Immature natural killer cell (primary cell): ENCODE data around the gene KYAT1. TPM values are rescaled to one million over a fixed set of nuclear protein-coding genes. Genes with fewer than 3 reads are reported as not detected.

Source experiments
- DNase-seq, 3 donors: peaks; one replicate each; pipeline ENCODE4 v3.0.0; 2022; ENCODE audit warnings: mixed read lengths in 1 of 3
- H3K27ac Mint-ChIP-seq, 6 donors: one replicate each; pipeline ENCODE4 v1.8.0; 2020; ENCODE audit warnings: mixed read lengths in 6 of 6, mild to moderate bottlenecking in 5 of 6, inconsistent platforms in 4 of 6, moderate library complexity in 3 of 6
- H3K27me3 Mint-ChIP-seq, 3 donors: one replicate each; pipeline ENCODE4 v1.8.0; 2020 to 2021; ENCODE audit warnings: low read depth in 3 of 3, mild to moderate bottlenecking in 3 of 3, mixed read lengths in 3 of 3, moderate library complexity in 3 of 3, inconsistent platforms in 1 of 3
- H3K36me3 Mint-ChIP-seq, 3 donors: one replicate each; pipeline ENCODE4 v1.8.0; 2020; ENCODE audit warnings: mixed read lengths in 3 of 3, inconsistent platforms in 2 of 3, mild to moderate bottlenecking in 2 of 3
- H3K4me1 Mint-ChIP-seq, 2 donors: one replicate each; pipeline ENCODE4 v1.8.0; 2020; ENCODE audit warnings: inconsistent platforms in 2 of 2, mild to moderate bottlenecking in 2 of 2, mixed read lengths in 2 of 2, moderate library complexity in 1 of 2
- H3K4me3 Mint-ChIP-seq, 5 donors: one replicate each; pipeline ENCODE4 v1.8.0; 2020; ENCODE audit warnings: mild to moderate bottlenecking in 5 of 5, mixed read lengths in 5 of 5, inconsistent platforms in 3 of 5, moderate library complexity in 3 of 5
- H3K9me3 Mint-ChIP-seq, 6 donors: one replicate each; pipeline ENCODE4 v1.8.0; 2020; ENCODE audit warnings: mild to moderate bottlenecking in 6 of 6, mixed read lengths in 6 of 6, inconsistent platforms in 4 of 6, moderate library complexity in 3 of 6
- polyA plus RNA-seq, 3 donors: library from polyadenylated mRNA; unstranded; fragments of 300-500 nt; fragmentation: Illumina TruSeq; gene quantifications; one replicate each; pipeline ENCODE4 v1.2.3, GENCODE V29; 2021

Gene KYAT1
- polyA plus RNA-seq, 3 donors from 2014 or later = 9.6 to 10.1 (median 10.0) TPM

GRCh38 chr9:128821584-128822406, 60.0 kb downstream of the KYAT1 start:
- peaks cover 14 to 18% of the 10 kb centered on the region in 2 donors for H3K4me1 Mint-ChIP-seq
- H3K9me3 Mint-ChIP-seq = no peaks in the 10 kb centered on the region
- no peak overlapping the region for H3K4me3 Mint-ChIP-seq
- H3K27ac Mint-ChIP-seq = no peak overlapping the region
- H3K27me3 Mint-ChIP-seq = peaks cover 2 to 8% (median 5%) of the 10 kb centered on the region in 3 donors
- H3K36me3 Mint-ChIP-seq = peaks cover 0 to 11% (median 3%) of the 10 kb centered on the region in 3 donors
- no peak for DNase-seq

DNA sequence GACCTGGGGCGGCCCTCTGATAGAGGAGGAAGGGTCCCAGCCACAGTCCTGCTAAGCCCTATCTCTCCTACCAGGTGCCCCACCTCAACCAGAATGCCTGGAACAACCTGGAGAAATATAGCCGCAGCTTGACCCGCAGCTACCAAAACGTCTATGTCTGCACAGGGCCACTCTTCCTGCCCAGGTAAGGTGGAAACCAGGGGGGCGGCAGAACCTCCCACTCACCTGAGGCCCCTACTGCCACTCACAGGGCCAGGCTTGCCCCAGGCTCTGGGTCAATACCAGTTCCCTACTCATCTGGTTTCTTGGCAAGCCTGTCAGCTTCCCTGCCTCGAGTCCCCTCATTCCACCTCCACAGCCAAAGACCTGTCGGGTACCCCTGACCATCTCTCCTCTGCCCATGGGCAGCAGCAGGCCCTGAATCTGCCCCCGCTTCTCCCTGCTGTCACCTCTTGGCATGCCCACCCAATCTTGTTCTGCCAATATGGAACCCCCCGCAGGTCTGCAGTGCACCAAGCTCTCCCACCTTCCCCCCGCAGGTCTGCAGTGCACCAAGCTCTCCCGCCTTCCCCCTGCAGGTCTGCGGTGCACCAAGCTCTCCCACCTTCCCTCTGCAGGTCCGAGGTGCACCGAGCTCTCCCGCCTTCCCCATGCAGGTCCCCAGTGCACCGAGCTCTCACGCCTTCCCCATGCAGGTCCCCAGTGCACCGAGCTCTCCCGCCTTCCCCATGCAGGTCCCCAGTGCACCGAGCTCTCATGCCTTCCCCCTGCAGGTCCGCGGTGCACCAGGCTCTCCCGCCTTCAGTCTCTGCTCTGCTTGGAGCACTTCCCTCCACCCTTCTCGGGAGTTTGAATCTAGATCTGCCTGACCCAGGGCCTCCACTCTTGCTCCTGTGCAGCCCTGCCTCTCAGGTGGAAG, 60.8 kb downstream of the KYAT1 start:
- peaks cover 14 to 18% of the 10 kb centered on the region in 2 donors for H3K4me1 Mint-ChIP-seq
- H3K27ac Mint-ChIP-seq = peak overlapping the region in 2 of 6 donors; percentile 17 to 40
- no peak for DNase-seq
- H3K36me3 Mint-ChIP-seq = peaks cover 0 to 11% (median 3%) of the 10 kb centered on the region in 3 donors
- no peaks in the 10 kb centered on the region for H3K9me3 Mint-ChIP-seq
- H3K27me3 Mint-ChIP-seq = peaks cover 2 to 9% (median 5%) of the 10 kb centered on the region in 3 donors
- peak overlapping the region; percentile 14 to 86 (median 33) for H3K4me3 Mint-ChIP-seq

GRCh38 chr9:128819716-128820664, 61.8 kb downstream of the KYAT1 start:
- H3K27ac Mint-ChIP-seq = peak overlapping the region in 3 of 6 donors; percentile 39 to 85 (median 49)

DNA sequence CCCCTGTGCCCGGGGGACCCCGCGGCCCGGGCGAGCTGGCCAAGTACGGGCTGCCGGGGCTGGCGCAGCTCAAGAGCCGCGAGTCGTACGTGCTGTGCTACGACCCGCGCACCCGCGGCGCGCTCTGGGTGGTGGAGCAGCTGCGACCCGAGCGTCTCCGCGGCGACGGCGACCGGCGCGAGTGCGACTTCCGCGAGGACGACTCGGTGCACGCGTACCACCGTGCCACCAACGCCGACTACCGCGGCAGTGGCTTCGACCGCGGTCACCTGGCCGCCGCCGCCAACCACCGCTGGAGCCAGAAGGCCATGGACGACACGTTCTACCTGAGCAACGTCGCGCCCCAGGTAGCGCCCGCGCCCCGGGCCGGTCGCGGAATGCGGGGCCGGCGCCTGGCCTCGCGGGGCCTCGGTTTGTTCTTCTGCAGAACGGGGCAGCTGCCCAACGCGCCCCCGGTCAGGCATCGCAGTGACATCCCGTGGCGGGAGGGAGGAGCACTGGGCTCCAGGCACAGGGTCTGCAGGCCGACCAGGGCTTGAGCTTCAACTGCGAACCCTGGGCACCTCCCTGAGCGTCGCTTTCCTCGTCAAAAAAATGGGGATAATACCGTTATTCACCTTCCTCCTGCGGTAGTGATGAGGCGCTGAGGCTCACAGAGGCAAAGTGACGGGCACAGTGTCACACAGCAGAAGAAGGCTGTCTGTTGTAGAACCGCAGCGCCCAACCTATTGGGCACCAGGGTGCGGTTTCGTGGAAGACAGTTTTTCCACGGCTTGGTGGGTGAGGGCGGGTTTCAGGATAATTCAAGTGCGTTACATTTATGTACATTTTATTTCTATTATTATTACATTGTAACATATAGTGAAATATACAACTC, 62.7 kb downstream of the KYAT1 start:
- Mint-ChIP-seq H3K36me3 (peaks cover 0 to 3% (median 2%) of the 10 kb centered on the region in 3 donors), H3K9me3 (no peaks in the 10 kb centered on the region), H3K27ac (peak overlapping the region; percentile 5 to 87 (median 64)), H3K4me1 (peaks cover 14 to 18% of the 10 kb centered on the region in 2 donors), H3K4me3 (peak overlapping the region; percentile 79 to 86 (median 85)), H3K27me3 (peaks cover 2 to 9% (median 5%) of the 10 kb centered on the region in 3 donors)
- DNase-seq = no peak

More at GRCh38 chr9:128819716-128820664, 61.8 kb downstream of the KYAT1 start:
- no peak for DNase-seq
- peaks cover 2 to 9% (median 5%) of the 10 kb centered on the region in 3 donors for H3K27me3 Mint-ChIP-seq
- H3K4me3 Mint-ChIP-seq = peak overlapping the region; percentile 33 to 86 (median 84)
- no peaks in the 10 kb centered on the region for H3K9me3 Mint-ChIP-seq
- peaks cover 14 to 18% of the 10 kb centered on the region in 2 donors for H3K4me1 Mint-ChIP-seq
- peaks cover 0 to 6% (median 3%) of the 10 kb centered on the region in 3 donors for H3K36me3 Mint-ChIP-seq

- Mint-ChIP-seq H3K9me3 (no peaks in the 10 kb centered on the region), H3K27ac (peak within 1 kb of the TSS; percentile 78 to 94 (median 91))
Measured at GRCh38 chr9:128818099-128818838, 63.5 kb downstream of the KYAT1 start, which contains the start of gene ENDOG. ENDOG (plus strand) TSS chr9:128818500; CDS start chr9:128818685, 185 bp downstream.

DNA sequence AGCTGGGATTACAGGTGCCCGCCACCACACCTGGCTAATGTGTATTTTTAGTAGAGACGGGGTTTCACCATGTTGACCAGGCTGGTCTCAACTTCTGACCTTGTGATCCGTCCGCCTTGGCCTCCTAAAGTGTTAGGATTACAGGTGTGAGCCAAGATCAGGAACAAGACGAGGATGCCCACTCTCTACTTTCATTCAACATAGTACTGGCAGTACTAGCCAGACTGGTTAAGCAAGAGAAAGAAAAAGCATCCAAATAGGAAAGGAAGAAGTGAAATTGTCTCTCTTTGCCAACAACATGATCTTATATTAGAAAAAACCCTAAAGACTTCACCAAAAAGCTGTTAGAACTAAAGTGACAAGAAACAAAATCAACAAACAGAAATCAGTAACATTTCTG, 70.9 kb downstream of the KYAT1 start:
- no peak overlapping the region for H3K4me3 Mint-ChIP-seq

More at GRCh38 chr9:128818099-128818838, 63.5 kb downstream of the KYAT1 start, which contains the start of gene ENDOG:
- Mint-ChIP-seq H3K27me3 (peaks cover 2 to 9% (median 5%) of the 10 kb centered on the region in 3 donors), H3K4me3 (peak within 1 kb of the TSS; percentile 86 to 95 (median 91)), H3K4me1 (peaks cover 14 to 18% of the 10 kb centered on the region in 2 donors), H3K36me3 (peaks cover 0 to 3% (median 2%) of the 10 kb centered on the region in 3 donors)
- DNase-seq = peak; percentile 98

DNA sequence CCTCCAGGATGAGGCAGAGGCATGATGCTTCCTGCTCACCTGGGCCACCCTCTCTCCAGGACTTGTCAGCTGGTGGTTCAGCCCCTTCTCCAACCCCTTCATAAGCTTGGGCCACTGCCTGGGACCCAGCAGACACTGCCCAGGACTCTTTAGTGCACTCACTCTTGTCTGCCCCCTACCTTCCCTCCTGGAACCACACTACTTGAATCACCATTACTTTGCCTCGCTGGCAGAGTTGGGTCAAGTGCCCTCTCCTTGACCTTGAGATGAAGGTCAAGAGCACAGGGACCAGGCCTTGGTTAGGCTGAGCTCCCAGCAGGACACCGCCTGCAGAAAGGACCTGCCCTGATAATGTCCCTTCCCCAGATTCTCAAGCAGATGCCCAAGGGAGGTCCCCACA, 71.9 kb downstream of the KYAT1 start:
- peaks cover 0 to 5% (median 0%) of the 10 kb centered on the region in 3 donors for H3K36me3 Mint-ChIP-seq
- H3K4me1 Mint-ChIP-seq = no peaks in the 10 kb centered on the region
- H3K27me3 Mint-ChIP-seq = peaks cover 0 to 1% (median 0%) of the 10 kb centered on the region in 3 donors
- H3K27ac Mint-ChIP-seq = peak overlapping the region in 2 of 6 donors; percentile 37 to 58
- H3K4me3 Mint-ChIP-seq = no peak overlapping the region
- no peaks in the 10 kb centered on the region for H3K9me3 Mint-ChIP-seq
- DNase-seq = no peak

More for the DNA sequence above, 70.9 kb downstream of the KYAT1 start:
- Mint-ChIP-seq H3K9me3 (no peaks in the 10 kb centered on the region), H3K36me3 (peaks cover 0 to 5% (median 0%) of the 10 kb centered on the region in 3 donors), H3K27me3 (no peaks in the 10 kb centered on the region), H3K27ac (peak overlapping the region in 1 of 6 donors; percentile 48), H3K4me1 (no peaks in the 10 kb centered on the region)
- DNase-seq = no peak

DNA sequence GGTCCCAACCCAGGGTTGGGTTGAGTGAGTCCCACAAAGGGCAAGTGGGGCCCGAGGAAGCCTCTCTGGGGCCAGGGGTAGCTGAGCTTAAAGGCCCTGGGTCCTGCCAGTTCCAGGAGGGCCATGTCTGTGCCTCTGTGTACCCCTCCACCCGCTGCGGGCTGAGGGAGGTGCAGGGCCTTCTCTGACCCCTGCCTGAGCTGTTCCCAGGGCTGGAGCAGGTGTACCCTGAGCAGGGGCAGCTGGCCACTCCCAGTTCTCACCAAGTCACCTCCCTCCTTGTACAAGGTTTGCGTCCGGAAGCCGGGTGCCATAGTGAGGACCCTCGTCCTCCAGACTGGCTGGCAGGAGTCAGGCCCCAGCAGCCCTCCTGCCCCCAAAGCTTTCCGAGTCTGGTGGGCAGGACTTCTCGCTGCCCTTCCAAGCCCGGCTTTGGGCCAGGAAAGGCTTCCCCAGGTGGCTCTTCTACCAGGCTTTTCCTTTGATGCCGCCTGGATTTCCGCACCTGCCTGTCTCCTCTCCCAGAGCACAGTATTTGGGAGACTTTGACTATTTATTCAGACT, 72.6 kb downstream of the KYAT1 start:
- Mint-ChIP-seq H3K27ac (no peak overlapping the region), H3K27me3 (peaks cover 0 to 1% (median 0%) of the 10 kb centered on the region in 3 donors), H3K36me3 (peaks cover 0 to 5% (median 0%) of the 10 kb centered on the region in 3 donors), H3K9me3 (no peaks in the 10 kb centered on the region), H3K4me1 (no peaks in the 10 kb centered on the region), H3K4me3 (no peak overlapping the region)
- no peak for DNase-seq

DNA sequence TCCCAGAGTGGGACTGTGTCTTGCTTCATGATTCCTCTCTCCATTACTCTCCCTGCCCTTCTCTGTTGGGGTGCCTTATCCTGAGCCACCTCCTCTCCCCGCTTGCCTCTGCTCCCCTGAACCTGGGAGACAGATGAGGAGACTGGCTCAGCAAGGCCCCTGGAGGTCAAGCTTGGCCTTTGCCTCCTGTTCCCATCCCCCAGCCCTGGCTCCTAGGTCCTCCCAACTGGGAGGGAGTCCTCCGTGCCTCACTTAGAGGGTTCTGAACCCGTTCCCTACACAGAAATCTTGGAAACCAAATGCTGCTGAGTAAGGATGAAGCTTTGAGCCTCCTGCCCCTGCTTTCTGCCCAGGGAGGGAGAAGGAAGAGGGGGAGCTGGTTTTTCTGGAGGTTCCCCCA, 73.2 kb downstream of the KYAT1 start:
- DNase-seq = no peak
- Mint-ChIP-seq H3K9me3 (no peaks in the 10 kb centered on the region), H3K36me3 (peaks cover 3 to 10% (median 4%) of the 10 kb centered on the region in 3 donors), H3K4me3 (no peak overlapping the region), H3K27ac (peak overlapping the region in 2 of 6 donors; percentile 35 to 56), H3K27me3 (peaks cover 0 to 1% (median 0%) of the 10 kb centered on the region in 3 donors), H3K4me1 (no peaks in the 10 kb centered on the region)

DNA sequence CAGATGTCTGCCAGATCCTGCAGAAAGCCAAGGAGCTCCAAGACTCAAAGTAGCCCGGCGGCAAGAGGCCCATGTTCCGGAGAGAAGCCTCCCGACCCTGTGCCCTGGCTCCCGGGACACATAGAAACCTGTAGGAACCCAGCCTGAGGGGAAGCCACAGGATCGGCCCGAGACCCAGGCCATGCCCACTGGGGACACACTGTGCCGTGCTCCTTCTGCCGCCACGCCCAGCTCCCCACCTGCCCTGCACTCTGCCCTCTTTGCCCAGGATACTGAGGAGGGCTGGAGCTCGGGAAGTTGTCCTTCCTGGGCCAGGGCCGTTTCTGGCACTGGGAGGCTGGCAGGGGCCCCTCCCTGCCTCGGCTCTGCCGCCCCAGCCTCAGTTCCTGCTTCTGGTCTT, 73.9 kb downstream of the KYAT1 start:
- no peaks in the 10 kb centered on the region for H3K4me1 Mint-ChIP-seq
- H3K4me3 Mint-ChIP-seq = no peak overlapping the region
- peaks cover 0 to 1% (median 0%) of the 10 kb centered on the region in 3 donors for H3K27me3 Mint-ChIP-seq
- no peak for DNase-seq
- no peaks in the 10 kb centered on the region for H3K9me3 Mint-ChIP-seq
- H3K36me3 Mint-ChIP-seq = peaks cover 6 to 18% (median 7%) of the 10 kb centered on the region in 3 donors
- peak overlapping the region in 2 of 6 donors; percentile 34 to 46 for H3K27ac Mint-ChIP-seq

DNA sequence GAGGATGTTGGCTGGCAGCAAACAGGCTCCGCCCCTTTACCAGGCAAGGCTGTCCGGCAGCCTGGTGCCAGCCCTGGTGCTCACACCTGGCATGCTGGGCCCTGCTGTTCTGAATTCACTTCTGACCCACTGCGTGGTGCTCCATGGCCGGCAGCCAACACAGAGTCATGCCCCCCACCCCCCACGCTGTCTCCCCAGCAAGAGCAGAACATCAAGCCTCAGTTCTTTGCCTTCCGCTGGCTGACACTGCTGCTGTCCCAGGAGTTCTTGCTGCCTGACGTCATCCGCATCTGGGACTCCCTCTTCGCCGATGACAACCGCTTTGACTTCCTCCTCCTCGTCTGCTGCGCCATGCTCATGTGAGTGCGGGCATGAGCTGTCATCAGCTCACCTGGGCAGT, 76.1 kb downstream of the KYAT1 start:
- no peaks in the 10 kb centered on the region for H3K4me1 Mint-ChIP-seq
- no peaks in the 10 kb centered on the region for H3K9me3 Mint-ChIP-seq
- no peak for DNase-seq
- H3K27me3 Mint-ChIP-seq = peaks cover 0 to 4% (median 0%) of the 10 kb centered on the region in 3 donors
- H3K4me3 Mint-ChIP-seq = no peak overlapping the region
- H3K36me3 Mint-ChIP-seq = peaks cover 7 to 28% (median 10%) of the 10 kb centered on the region in 3 donors
- H3K27ac Mint-ChIP-seq = no peak overlapping the region
